ENCODE results near the gene FOXD4.
"Not testable (repeated sequence)": the region's sequence is repeated elsewhere in the genome, so short reads cannot be mapped to it uniquely, and the experiment has no call there.

Gene FOXD4

GRCh38 chr9:93909-94308, 24.3 kb downstream of the FOXD4 start:
- DNase-seq (ENCODE audit: low read depth), result not testable (repeated sequence)

- not testable (repeated sequence) for DNase-seq (ENCODE audit: low read depth)
Observed at GRCh38 chr9:90851-91250, 27.4 kb downstream of the FOXD4 start.

- not testable (repeated sequence) for DNase-seq (ENCODE audit: low read depth)
Observed at GRCh38 chr9:88396-89037, 29.7 kb downstream of the FOXD4 start.

GRCh38 chr9:87860-88259, 30.4 kb downstream of the FOXD4 start:
- DNase-seq (ENCODE audit: low read depth), result not testable (repeated sequence)

GRCh38 chr9:87105-87504, 31.1 kb downstream of the FOXD4 start:
- not testable (repeated sequence) for DNase-seq (ENCODE audit: low read depth)

- DNase-seq (ENCODE audit: low read depth), result not testable (repeated sequence)
Observed at GRCh38 chr9:86697-87096, 31.5 kb downstream of the FOXD4 start.

GRCh38 chr9:82932-83689, 35.1 kb downstream of the FOXD4 start:
- DNase-seq (ENCODE audit: low read depth), result not testable (repeated sequence)

- not testable (repeated sequence) for DNase-seq (ENCODE audit: low read depth)
Observed at GRCh38 chr9:78333-78732, 39.9 kb downstream of the FOXD4 start.

- not testable (repeated sequence) for DNase-seq (ENCODE audit: low read depth)
Observed at GRCh38 chr9:76389-76788, 41.8 kb downstream of the FOXD4 start.

- not testable (repeated sequence) for DNase-seq (ENCODE audit: low read depth)
Observed at GRCh38 chr9:73900-74525, 44.2 kb downstream of the FOXD4 start.

GRCh38 chr9:73076-73899, 44.9 kb downstream of the FOXD4 start:
- not testable (repeated sequence) for DNase-seq (ENCODE audit: low read depth)
